Stomach (tissue), 4 donors: ENCODE measurements around the gene LSM12.

Source experiments
- CTCF ChIP-seq, 7 experiments: fragments of 450-650 bp in 4 of 7; fragments of 200-600 bp in 3 of 7; sonication (generic) in 3 of 7; IDR thresholded peaks; one replicate each; pipeline ENCODE4 v1.5.1; 2016 to 2019; ENCODE audit warnings: antibody characterized with exemption in 7 of 7, control low read depth in 2 of 7, mild to moderate bottlenecking in 1 of 7
- EP300 ChIP-seq: sonication (generic); formaldehyde crosslinking; IDR thresholded peaks from one replicate; pipeline ENCODE4 v1.6.1; 2017; ENCODE audit warnings: antibody characterized with exemption
- POLR2A ChIP-seq, 4 donors: fragments of 450-650 bp; IDR thresholded peaks; one replicate each; pipeline ENCODE4 v1.6.1; 2016; ENCODE audit warnings: antibody characterized with exemption in 4 of 4, control low read depth in 2 of 4, mild to moderate bottlenecking in 1 of 4, moderate library complexity in 1 of 4
- POLR2AphosphoS5 ChIP-seq, 3 donors: sonication (generic); formaldehyde crosslinking; IDR thresholded peaks; one replicate each; pipeline ENCODE4 v1.6.1; 2016; ENCODE audit warnings: antibody characterized with exemption in 3 of 3

GRCh38 chr17:44049294-44050060 lies 17.0 kb downstream of the LSM12 start:
- TF ChIP-seq CTCF (IDR thresholded peaks at IDR 0.05) (no peak), EP300 (no peak), POLR2AphosphoS5 (IDR thresholded peaks at IDR 0.05) (no peak), POLR2A (IDR thresholded peaks at IDR 0.05) (no peak)
